ENCODE measurements around the gene MAN2B2. TPM values are rescaled to one million over a fixed set of nuclear protein-coding genes. Genes with fewer than 3 reads are reported as not detected.

The MAN2B2 gene
- total RNA-seq, 4 donors from 2014 or later = 17.5 to 55.9 (median 27.6) TPM

DNA sequence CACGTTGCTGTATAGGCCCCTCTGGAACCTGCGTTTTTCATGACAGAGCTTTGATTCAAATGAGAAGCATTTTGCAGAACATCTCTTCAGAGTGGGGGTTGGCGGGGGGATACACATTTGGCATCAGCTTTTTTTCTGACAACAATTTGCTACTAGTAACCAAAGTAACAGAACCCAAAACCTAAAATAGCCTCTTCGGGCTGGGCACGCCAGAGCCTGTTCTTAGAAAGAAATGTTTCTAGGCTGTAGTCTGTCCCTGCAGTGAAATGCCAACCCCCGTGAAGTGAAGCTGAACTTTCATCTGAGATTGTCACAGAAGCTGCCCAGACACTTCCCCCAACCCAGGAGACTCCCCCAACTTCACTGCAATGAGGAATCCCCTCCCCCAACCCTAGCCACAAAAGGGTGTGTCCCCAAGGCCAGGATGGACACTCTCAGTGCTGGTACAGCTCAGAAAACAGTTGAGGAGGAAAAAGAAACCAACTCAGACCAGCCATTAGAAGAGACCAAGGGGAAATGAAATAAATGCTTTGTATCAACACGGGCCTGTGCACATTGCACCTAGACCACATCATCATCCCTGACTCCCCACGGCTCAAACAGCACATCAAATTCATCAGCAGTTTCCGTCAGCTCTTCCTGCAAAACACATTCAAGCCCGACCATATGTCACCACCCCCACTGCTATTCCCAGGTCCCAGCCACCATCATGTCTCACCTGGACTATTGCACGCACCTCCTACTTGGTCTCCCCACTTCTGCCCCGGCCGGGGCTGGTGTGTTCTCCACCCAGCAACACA is 8.4 kb upstream of the MAN2B2 start:
- DNase-seq = no peak
- no peak overlapping the region for H3K4me3 ChIP-seq
- H3K4me1 ChIP-seq = peaks cover 7 to 15% (median 12%) of the 10 kb centered on the region in 4 donors
- H3K27me3 ChIP-seq = peaks cover 36% of the 10 kb centered on the region
- intact Hi-C loops (cut with DNase I; ENCODE audit: low total_unique reads) (no loop called here), in situ Hi-C loops (cut with MboI; ENCODE audit: low pct_ligation_motif_present in 1 of 4, low pct_unique_long_range_greater_than_20kb in 1 of 4, low sequenced_read_pairs in 3 of 4) (loop anchor here in 1 of 4 donors (25.0 kb wide), 1 partner anchor 304 kb away; the partner anchor contains the start of gene WFS1)
- WGBS, 2 donors (ENCODE audit: low coverage in 1 of 2) = 70 to 82% methylated on average over 6 to 13 of the region's 13 CpGs
- H3K9me3 ChIP-seq = no peaks in the 10 kb centered on the region
- H3K36me3 ChIP-seq = no peaks in the 10 kb centered on the region
- no peak for TF ChIP-seq EP300 (IDR thresholded peaks at IDR 0.05; ENCODE audit: low read depth)
- TF ChIP-seq POLR2A (IDR thresholded peaks at IDR 0.05) = no peak
- no peak for TF ChIP-seq POLR2AphosphoS5 (IDR thresholded peaks at IDR 0.05)
- H3K27ac ChIP-seq = no peak overlapping the region

DNA sequence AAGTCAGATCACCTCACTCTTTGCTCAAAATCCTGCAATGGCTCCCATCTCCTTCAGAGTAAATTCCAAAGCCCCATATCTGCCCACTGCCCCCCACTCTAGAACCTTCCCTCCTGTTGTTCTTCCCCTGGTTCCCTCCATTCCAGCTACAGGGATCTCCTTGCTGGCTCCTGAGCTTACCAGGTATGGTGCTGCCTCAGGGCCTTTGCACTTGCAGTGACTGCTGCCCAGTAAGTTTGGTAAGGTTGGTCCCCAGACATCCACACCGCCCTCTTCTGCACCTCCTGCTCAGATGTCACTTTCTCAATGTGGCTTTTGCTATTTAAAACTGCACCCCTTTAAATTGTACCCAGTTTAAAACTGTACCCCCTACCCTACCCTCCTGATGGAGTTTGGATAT is 7.8 kb upstream of the MAN2B2 start:
- Histone ChIP-seq H3K9me3 (no peaks in the 10 kb centered on the region), H3K4me3 (no peak overlapping the region), H3K4me1 (peaks cover 7 to 15% (median 12%) of the 10 kb centered on the region in 4 donors), H3K27ac (no peak overlapping the region), H3K27me3 (peaks cover 30% of the 10 kb centered on the region), H3K36me3 (no peaks in the 10 kb centered on the region)
- WGBS, 2 donors (ENCODE audit: low coverage in 1 of 2) = 86 to 100% methylated on average over 1 of the region's 1 CpG
- intact Hi-C loops (cut with DNase I; ENCODE audit: low total_unique reads) (no loop called here), in situ Hi-C loops (cut with MboI; ENCODE audit: low pct_ligation_motif_present in 1 of 4, low pct_unique_long_range_greater_than_20kb in 1 of 4, low sequenced_read_pairs in 3 of 4) (loop anchor here in 1 of 4 donors (25.0 kb wide), 1 partner anchor 305 kb away; the partner anchor contains the start of gene WFS1)
- TF ChIP-seq EP300 (IDR thresholded peaks at IDR 0.05; ENCODE audit: low read depth) (no peak), POLR2A (IDR thresholded peaks at IDR 0.05) (no peak), POLR2AphosphoS5 (IDR thresholded peaks at IDR 0.05) (no peak)
- TF ChIP-seq, protein P1, sequence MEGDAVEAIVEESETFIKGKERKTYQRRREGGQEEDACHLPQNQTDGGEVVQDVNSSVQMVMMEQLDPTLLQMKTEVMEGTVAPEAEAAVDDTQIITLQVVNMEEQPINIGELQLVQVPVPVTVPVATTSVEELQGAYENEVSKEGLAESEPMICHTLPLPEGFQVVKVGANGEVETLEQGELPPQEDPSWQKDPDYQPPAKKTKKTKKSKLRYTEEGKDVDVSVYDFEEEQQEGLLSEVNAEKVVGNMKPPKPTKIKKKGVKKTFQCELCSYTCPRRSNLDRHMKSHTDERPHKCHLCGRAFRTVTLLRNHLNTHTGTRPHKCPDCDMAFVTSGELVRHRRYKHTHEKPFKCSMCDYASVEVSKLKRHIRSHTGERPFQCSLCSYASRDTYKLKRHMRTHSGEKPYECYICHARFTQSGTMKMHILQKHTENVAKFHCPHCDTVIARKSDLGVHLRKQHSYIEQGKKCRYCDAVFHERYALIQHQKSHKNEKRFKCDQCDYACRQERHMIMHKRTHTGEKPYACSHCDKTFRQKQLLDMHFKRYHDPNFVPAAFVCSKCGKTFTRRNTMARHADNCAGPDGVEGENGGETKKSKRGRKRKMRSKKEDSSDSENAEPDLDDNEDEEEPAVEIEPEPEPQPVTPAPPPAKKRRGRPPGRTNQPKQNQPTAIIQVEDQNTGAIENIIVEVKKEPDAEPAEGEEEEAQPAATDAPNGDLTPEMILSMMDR (IDR thresholded peaks at IDR 0.05) = no peak
- DNase-seq = no peak

DNA sequence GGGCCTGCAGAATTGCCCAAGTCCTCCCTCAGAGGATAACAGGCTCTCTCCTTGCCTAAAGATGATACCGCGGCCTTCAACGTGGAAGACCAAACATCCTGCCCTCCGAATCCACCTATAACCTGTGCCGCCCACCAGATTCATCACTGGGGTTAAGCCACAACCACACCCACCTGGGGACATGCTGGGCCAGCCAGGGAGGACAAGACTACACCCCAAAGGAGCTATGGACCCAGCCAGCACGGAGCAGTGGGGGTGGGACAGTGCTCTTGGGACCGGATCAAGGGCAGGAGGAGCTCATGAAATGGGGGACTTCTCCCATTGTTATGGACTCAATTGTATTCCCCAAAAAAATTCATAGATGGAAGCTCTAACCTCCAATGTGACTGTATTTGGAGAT is 6.8 kb upstream of the MAN2B2 start:
- in situ Hi-C loops (cut with MboI; ENCODE audit: low pct_ligation_motif_present in 1 of 4, low pct_unique_long_range_greater_than_20kb in 1 of 4, low sequenced_read_pairs in 3 of 4) (loop anchor here in 1 of 4 donors (25.0 kb wide), 1 partner anchor 306 kb away; the partner anchor contains the start of gene WFS1), intact Hi-C loops (cut with DNase I; ENCODE audit: low total_unique reads) (no loop called here)

DNA sequence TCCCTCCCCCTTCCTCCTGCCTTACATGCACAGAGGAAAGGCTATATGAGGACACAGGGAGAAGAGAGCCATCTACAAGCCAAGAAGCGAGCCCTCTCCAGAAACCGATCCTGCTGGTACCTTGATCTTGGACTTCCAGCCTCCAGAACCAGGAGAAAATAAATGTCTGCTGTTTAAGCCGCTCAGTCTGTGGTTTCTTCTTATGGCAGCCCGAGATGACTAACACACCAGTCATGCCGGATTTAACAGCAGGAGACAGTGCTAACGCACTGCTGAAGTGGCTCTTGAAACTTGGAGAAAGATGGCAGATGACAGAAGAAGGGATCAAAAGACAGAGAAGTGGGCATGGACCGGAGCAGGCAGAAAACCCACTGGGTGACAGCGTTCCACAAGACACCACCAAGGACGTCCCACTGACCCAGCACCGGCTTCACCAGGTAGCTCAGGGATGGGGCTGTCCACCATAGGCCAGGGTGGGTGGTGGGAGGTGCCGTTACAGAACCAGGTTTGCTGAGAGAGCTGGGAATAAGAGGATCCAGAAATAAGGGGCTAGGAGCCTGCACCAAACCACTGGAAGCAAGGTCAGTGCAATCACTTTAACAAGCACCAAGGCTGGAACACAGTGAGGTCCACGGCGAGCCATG is 6.2 kb upstream of the MAN2B2 start:
- in situ Hi-C loops (cut with MboI; ENCODE audit: low pct_ligation_motif_present in 1 of 4, low pct_unique_long_range_greater_than_20kb in 1 of 4, low sequenced_read_pairs in 3 of 4) = loop anchor here in 1 of 4 donors (25.0 kb wide), 1 partner anchor 307 kb away; the partner anchor contains the start of gene WFS1

More for the DNA sequence above, 6.8 kb upstream of the MAN2B2 start:
- Histone ChIP-seq H3K4me1 (peaks cover 6 to 10% (median 8%) of the 10 kb centered on the region in 4 donors), H3K36me3 (no peaks in the 10 kb centered on the region), H3K9me3 (no peaks in the 10 kb centered on the region), H3K27ac (no peak overlapping the region), H3K27me3 (peaks cover 20% of the 10 kb centered on the region), H3K4me3 (no peak overlapping the region)
- WGBS, 2 donors (ENCODE audit: low coverage in 1 of 2) = 88% methylated on average over 7 of the region's 7 CpGs; no CpG with 5 or more reads in 1 of the 2 donors
- no peak for TF ChIP-seq EP300 (IDR thresholded peaks at IDR 0.05; ENCODE audit: low read depth)
- TF ChIP-seq POLR2A (IDR thresholded peaks at IDR 0.05) = no peak
- TF ChIP-seq POLR2AphosphoS5 (IDR thresholded peaks at IDR 0.05) = no peak
- TF ChIP-seq, protein P1 (IDR thresholded peaks at IDR 0.05) = no peak
- DNase-seq = no peak

More for the DNA sequence above, 6.2 kb upstream of the MAN2B2 start:
- intact Hi-C loops (cut with DNase I; ENCODE audit: low total_unique reads) = no loop called here
- no peaks in the 10 kb centered on the region for H3K36me3 ChIP-seq
- TF ChIP-seq, protein P1 (IDR thresholded peaks at IDR 0.05) = no peak
- no peak for TF ChIP-seq POLR2AphosphoS5 (IDR thresholded peaks at IDR 0.05)
- TF ChIP-seq POLR2A (IDR thresholded peaks at IDR 0.05) = no peak
- no peak for TF ChIP-seq EP300 (IDR thresholded peaks at IDR 0.05; ENCODE audit: low read depth)
- H3K27me3 ChIP-seq = peaks cover 17% of the 10 kb centered on the region
- peaks cover 4 to 7% (median 5%) of the 10 kb centered on the region in 4 donors for H3K4me1 ChIP-seq
- H3K27ac ChIP-seq = no peak overlapping the region
- H3K9me3 ChIP-seq = no peaks in the 10 kb centered on the region
- no peak overlapping the region for H3K4me3 ChIP-seq
- 73 to 82% methylated on average over 10 to 13 of the region's 13 CpGs for WGBS, 2 donors (ENCODE audit: low coverage in 1 of 2)
- DNase-seq = no peak

All from transverse colon (tissue), 4 donors.